ENCODE data around the gene BHLHE23.

DNA sequence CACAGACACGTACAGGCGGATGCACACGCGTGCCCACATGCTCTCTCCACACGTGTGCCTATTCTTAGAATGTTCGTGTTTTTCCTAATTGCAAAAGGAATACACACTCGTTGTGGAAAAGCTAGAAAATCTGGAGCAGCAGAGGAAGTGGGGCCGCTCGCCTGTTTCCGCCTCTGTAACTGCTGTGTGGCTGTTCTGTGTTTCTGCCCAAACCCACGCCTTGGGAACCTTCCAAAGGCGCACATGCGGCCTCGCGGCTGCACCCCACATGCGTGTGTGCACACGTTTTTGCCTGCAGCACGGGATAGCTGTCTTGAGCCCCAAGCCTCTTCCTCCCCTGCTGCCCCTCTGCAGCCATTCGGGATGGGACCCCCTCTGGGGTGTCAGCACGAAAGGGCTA is 42.1 kb downstream of the BHLHE23 start:
- TF ChIP-seq, protein P1, sequence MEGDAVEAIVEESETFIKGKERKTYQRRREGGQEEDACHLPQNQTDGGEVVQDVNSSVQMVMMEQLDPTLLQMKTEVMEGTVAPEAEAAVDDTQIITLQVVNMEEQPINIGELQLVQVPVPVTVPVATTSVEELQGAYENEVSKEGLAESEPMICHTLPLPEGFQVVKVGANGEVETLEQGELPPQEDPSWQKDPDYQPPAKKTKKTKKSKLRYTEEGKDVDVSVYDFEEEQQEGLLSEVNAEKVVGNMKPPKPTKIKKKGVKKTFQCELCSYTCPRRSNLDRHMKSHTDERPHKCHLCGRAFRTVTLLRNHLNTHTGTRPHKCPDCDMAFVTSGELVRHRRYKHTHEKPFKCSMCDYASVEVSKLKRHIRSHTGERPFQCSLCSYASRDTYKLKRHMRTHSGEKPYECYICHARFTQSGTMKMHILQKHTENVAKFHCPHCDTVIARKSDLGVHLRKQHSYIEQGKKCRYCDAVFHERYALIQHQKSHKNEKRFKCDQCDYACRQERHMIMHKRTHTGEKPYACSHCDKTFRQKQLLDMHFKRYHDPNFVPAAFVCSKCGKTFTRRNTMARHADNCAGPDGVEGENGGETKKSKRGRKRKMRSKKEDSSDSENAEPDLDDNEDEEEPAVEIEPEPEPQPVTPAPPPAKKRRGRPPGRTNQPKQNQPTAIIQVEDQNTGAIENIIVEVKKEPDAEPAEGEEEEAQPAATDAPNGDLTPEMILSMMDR (conservative IDR thresholded peaks at IDR 0.05; ENCODE audit: low read length) = no peak
- TF ChIP-seq EZH2phosphoT487 (IDR thresholded peaks at IDR 0.05; ENCODE audit: borderline replicate concordance, low read depth, low read length) = no peak

Measured in OCI-LY7 (cell line).